Uterus (tissue), 4 donors: ENCODE data around the gene F10. TPM values are rescaled to one million over a fixed set of nuclear protein-coding genes. Genes with fewer than 3 reads are reported as not detected.

Experiments used
- DNase-seq, 2 donors: peaks; one replicate each; pipeline ENCODE4 v3.0.0-alpha.2; 2019 to 2020
- H3K27ac ChIP-seq, 2 donors: fragments of 200-600 bp; sonication (generic); 1 replicate in 1 of 2; 2 replicates in 1 of 2; pipeline ENCODE4 v1.5.1; 2016 to 2018
- H3K27me3 ChIP-seq, 2 donors: fragments of 200-600 bp; sonication (generic); one replicate each; pipeline ENCODE4 v1.5.1; 2018 to 2019; ENCODE audit warnings: control low read depth in 1 of 2
- H3K36me3 ChIP-seq, 2 donors: fragments of 200-600 bp; sonication (generic); one replicate each; pipeline ENCODE4 v1.5.1; 2019; ENCODE audit warnings: control low read depth in 1 of 2
- H3K4me1 ChIP-seq, 2 donors: fragments of 200-600 bp; sonication (generic); one replicate each; pipeline ENCODE4 v1.5.1; 2018 to 2019; ENCODE audit warnings: control low read depth in 1 of 2
- H3K4me3 ChIP-seq, 2 donors: fragments of 200-600 bp; sonication (generic); 1 replicate in 1 of 2; 2 replicates in 1 of 2; pipeline ENCODE4 v1.5.1; 2018 to 2019; ENCODE audit warnings: mild to moderate bottlenecking in 1 of 2
- H3K9me3 ChIP-seq, 2 donors: fragments of 200-600 bp; sonication (generic); one replicate each; pipeline ENCODE4 v1.5.1; 2019; ENCODE audit warnings: control low read depth in 1 of 2
- POLR2A ChIP-seq, 2 donors: fragments of 450-650 bp; IDR thresholded peaks; one replicate each; pipeline ENCODE4 v1.6.1; 2016; ENCODE audit warnings: antibody characterized with exemption in 2 of 2, mild to moderate bottlenecking in 1 of 2, moderate library complexity in 1 of 2
- intact Hi-C: fragments of 100-400 bp; cut with DNase I; formaldehyde crosslinking; loops from one replicate; pipeline ENCODE4 v1.15.1; 2023; ENCODE audit warnings: low total_unique reads
- total RNA-seq, 4 donors: library from RNA; depleted of rRNA in 3 of 4; stranded (reverse); fragments of >200 nt in 3 of 4; gene quantifications; one replicate each; pipeline versions ENCODE4 v1.1.0 to v1.2.4, GENCODE V29; 2014 to 2023
- TF ChIP-seq, protein P1 (sequence below), 4 experiments: fragments of 200-600 bp in 2 of 4; fragments of 450-650 bp in 2 of 4; sonication (generic) in 2 of 4; IDR thresholded peaks; one replicate each; pipeline ENCODE4 v1.5.1; 2016 to 2019; ENCODE audit warnings: antibody characterized with exemption in 4 of 4, mild to moderate bottlenecking in 2 of 4, moderate library complexity in 1 of 4
- donor health status: DM: yes; HTN: yes; CAD: no.

Gene F10
- total RNA-seq, 4 donors from 2014 or later = 6.8 to 56.8 (median 12.1) TPM

DNA sequence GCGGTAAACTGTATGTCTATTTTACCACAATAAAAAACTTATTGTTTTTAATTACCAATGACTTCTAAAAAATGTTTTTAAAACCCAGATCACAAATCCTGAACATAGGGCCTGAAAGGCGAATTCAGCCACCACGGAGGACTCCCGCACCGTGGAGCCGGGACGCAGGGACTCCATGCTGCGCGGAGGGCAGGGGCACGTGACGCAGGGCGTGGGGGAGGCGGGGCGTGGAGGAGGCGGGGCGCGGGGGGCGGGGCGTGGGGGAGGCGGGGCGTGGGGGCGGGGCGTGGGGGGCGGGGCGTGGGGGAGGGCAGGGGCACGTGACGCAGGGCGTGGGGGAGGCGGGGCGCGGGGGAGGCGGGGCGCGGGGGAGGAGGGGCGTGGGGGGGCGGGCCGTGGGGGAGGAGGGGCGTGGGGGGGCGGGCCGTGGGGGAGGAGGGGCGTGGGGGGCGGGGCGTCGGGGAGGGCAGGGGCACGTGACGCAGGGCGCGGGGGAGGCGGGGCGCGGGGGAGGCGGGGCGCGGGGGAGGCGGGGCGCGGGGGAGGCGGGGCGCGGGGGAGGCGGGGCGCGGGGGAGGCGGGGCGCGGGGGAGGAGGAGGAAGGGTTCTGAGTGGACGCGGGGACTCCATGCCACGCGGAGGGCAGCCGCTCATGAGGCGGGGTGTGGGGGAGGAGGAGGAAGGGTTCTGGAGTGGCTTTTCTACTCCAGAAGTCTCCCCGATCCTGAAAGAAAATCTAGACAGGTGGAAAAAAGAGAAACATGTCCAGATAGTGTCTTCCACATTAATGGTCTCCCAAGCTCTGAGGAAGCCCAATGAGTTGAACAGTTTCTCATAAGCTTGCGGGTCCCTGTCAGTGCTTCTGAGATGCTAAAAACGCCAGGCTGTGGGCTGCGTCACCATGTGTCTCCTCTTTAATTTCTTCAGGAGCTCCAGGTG is 31.5 kb downstream of the F10 start:
- Histone ChIP-seq H3K9me3 (no peaks in the 10 kb centered on the region), H3K27ac (peak overlapping the region; percentile 73 to 84), H3K36me3 (no peaks in the 10 kb centered on the region), H3K4me1 (peaks cover 0 to 5% of the 10 kb centered on the region in 2 donors), H3K4me3 (peak overlapping the region; percentile 41 to 58), H3K27me3 (no peaks in the 10 kb centered on the region)
- intact Hi-C loops = no loop called here
- TF ChIP-seq, protein P1, sequence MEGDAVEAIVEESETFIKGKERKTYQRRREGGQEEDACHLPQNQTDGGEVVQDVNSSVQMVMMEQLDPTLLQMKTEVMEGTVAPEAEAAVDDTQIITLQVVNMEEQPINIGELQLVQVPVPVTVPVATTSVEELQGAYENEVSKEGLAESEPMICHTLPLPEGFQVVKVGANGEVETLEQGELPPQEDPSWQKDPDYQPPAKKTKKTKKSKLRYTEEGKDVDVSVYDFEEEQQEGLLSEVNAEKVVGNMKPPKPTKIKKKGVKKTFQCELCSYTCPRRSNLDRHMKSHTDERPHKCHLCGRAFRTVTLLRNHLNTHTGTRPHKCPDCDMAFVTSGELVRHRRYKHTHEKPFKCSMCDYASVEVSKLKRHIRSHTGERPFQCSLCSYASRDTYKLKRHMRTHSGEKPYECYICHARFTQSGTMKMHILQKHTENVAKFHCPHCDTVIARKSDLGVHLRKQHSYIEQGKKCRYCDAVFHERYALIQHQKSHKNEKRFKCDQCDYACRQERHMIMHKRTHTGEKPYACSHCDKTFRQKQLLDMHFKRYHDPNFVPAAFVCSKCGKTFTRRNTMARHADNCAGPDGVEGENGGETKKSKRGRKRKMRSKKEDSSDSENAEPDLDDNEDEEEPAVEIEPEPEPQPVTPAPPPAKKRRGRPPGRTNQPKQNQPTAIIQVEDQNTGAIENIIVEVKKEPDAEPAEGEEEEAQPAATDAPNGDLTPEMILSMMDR (IDR thresholded peaks at IDR 0.05) = no peak
- peak; percentile 50 to 62 for TF ChIP-seq POLR2A (IDR thresholded peaks at IDR 0.05)
- DNase-seq = peak; percentile 77 to 78

DNA sequence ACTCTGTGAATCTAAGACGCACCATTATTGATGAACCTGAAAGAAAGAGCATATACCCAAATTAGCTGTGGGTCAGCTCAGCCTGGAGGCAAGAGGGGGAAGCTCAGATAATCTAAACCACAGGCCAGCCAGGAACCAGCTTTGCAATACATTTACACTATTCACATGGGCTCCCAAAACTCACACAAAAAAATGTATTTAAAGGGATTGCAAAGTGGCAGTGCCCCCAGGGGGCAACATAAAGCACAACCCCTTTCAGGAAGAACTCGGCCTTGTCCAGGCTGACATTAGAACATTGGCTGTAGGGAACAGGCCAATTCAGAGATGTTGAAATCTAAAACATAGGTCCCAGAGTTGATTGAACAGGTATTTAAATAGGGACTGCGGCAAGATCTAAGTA is 32.6 kb downstream of the F10 start:
- no peak for TF ChIP-seq POLR2A (IDR thresholded peaks at IDR 0.05)
- TF ChIP-seq, protein P1 (IDR thresholded peaks at IDR 0.05) = no peak

DNA sequence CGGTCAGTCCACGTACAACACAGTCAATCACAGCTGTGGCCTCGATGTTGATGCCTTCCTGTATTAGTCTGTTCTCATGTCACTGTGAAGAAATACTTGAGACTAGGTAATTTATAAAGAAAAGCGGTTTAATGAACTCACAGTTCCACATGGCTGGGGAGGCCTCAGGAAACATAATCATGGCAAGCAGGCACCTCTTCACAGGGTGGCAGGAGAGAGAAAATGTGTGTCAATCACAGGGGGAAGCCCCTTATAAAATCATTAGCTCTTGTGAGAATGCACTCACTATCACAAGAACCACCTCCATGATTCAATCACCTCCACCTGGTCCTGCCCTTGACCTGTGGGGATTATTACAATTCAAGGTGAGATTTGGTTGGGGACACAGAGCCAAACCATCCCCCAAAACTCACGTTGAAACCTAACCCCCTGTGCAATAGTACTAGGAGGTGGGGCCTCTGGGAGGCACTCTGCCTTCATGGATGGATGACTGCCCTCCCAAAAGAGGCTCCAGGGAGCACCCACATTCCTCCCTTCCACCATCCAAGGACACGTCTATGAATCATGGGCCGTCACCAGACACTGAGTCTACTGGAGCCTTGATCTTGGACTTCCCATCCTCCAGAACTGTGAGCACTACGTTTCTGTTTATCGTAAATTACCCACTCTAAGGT is 33.5 kb downstream of the F10 start:
- Histone ChIP-seq H3K27me3 (no peaks in the 10 kb centered on the region), H3K9me3 (no peaks in the 10 kb centered on the region), H3K27ac (no peak overlapping the region), H3K4me1 (peaks cover 0 to 5% of the 10 kb centered on the region in 2 donors), H3K4me3 (no peak overlapping the region), H3K36me3 (no peaks in the 10 kb centered on the region)
- TF ChIP-seq, protein P1 (IDR thresholded peaks at IDR 0.05) = no peak
- no peak for TF ChIP-seq POLR2A (IDR thresholded peaks at IDR 0.05)
- no peak for DNase-seq
- intact Hi-C loops = no loop called here

More for the DNA sequence above, 32.6 kb downstream of the F10 start:
- H3K27ac ChIP-seq = peak overlapping the region in 1 of 2 donors; percentile 75
- H3K36me3 ChIP-seq = no peaks in the 10 kb centered on the region
- H3K9me3 ChIP-seq = no peaks in the 10 kb centered on the region
- peaks cover 0 to 5% of the 10 kb centered on the region in 2 donors for H3K4me1 ChIP-seq
- no peaks in the 10 kb centered on the region for H3K27me3 ChIP-seq
- DNase-seq = no peak
- intact Hi-C loops = no loop called here
- H3K4me3 ChIP-seq = no peak overlapping the region

DNA sequence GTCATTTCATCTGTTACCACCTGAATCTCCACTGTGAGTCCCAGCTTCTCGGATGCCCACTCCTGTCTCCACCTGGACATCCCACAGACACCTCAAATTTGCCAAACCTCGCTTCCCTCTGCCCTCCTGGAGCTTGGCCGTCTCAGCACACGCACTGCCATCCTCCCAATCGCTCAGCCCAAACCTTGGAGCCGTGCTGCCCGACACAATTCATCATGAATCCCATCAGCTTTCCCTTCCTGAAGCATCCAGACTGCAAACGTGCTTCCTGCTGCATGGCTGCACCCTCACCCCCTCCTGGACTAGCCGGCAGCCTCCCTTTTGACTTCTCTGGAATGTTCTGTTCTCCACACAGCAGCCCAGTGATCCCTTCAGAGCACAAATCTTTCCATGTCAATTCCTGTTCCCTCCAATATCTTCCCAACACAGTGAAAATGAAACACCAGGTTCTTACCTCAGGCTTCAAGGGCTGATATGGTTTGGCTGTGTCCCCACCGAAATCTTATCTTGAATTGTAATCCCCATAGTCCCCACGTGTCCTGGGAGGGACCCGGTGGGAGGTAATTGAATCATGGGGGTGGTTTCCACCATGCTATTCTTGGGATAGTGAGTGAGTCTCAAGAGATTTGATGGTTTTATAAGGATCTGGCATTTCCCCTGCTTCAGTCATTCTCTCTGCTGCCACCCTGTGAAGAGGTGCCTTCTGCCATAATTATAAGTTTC is 34.8 kb downstream of the F10 start:
- intact Hi-C loops = no loop called here
- no peaks in the 10 kb centered on the region for H3K27me3 ChIP-seq
- no peak for TF ChIP-seq POLR2A (IDR thresholded peaks at IDR 0.05)
- TF ChIP-seq, protein P1 (IDR thresholded peaks at IDR 0.05) = no peak

More for the DNA sequence above, 34.8 kb downstream of the F10 start:
- Histone ChIP-seq H3K27ac (no peak overlapping the region), H3K36me3 (no peaks in the 10 kb centered on the region), H3K9me3 (no peaks in the 10 kb centered on the region), H3K4me3 (no peak overlapping the region), H3K4me1 (peaks cover 0 to 5% of the 10 kb centered on the region in 2 donors)
- no peak for DNase-seq
